Fibroblast of skin of abdomen (primary cell): ENCODE results near the gene PRKN.

Experiments
- DNase-seq: peaks from one replicate; pipeline ENCODE4 v3.0.0-alpha.2; 2013

The PRKN gene

GRCh38 chr6:162273986-162274385, 453.6 kb downstream of the PRKN start:
- no peak for DNase-seq

- DNase-seq, result no peak
These were observed 455.6 kb downstream of the PRKN start for GRCh38 chr6:162271922-162272321.

DNA sequence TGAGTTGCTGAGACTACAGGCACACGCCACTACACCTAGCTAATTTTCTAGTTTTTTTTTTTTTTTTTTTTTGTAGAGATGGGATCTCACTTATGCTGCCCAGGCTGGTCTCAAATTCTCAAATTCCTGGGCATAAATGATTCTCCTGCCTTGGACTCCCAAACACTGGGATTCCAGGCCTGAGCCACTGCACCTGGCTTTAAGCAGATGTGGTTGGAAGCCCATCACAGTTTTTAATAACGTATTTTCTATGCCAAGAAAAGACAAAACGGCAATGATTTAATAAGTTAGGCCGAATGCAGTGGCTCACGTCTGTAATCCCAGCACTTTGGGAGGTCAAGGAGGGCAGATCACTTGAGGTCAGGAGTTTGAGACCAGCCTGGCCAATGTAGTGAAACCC, 456.6 kb downstream of the PRKN start:
- DNase-seq, result no peak

DNA sequence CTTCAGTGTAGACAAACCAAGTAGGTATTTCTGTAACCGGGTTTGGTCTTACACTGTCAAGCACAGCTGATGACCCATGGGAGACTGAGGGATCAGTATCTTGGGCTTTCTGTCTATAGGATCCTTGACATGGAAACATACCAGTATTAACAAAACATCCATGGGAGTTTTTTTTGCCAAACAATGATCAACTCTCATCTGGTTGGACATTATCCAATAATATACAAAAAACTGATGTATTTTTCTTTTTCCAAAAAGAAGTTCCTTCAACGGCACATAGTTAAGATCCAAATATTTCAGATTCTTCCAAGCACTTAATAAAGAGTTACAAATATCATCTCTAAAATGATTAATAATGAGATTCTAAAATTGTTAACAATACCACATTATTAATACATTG, 459.9 kb downstream of the PRKN start:
- DNase-seq, result no peak

GRCh38 chr6:162267126-162267525, 460.4 kb downstream of the PRKN start:
- no peak for DNase-seq

- DNase-seq, result no peak
These were observed 463.0 kb downstream of the PRKN start for GRCh38 chr6:162264581-162264980.

- DNase-seq, result no peak
These were observed 464.9 kb downstream of the PRKN start for GRCh38 chr6:162262466-162263196.

DNA sequence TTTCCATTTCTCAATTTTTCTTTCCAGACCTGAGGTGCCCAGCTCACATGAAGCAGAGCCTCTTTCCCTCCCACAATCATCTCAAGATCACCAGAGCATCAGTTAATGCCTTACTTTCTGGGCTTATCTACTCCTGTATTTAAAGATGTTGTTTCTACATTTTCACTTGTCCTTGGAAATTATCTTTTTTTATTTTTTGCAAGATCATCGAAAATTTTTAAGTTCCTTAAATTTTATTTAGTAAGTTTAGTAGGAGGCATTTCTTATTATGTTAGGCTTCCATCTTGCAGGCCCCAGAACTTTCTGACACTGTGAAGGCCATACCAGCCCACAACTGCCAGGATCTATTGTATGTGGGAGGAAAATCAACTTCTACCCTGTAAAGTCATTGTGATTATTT, 466.0 kb downstream of the PRKN start:
- no peak for DNase-seq

DNA sequence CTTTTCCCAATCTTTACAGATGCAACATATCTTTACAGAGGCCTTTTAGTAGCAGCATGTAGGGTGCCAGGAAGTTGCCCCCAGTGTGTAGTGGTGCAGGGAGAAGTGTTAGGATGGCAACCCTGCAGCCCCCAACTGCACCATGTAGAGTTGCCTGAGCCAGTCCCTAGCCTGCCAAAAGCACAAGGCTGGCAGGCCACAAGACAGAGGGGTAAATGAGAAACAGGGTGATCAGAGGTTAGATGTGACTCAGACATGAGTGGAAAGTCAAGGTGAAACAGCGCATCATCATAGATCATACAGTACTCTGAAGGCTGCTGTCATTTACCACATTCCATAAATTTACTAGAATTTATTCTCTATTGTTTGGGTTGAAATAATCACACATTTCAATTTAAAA, 467.5 kb downstream of the PRKN start:
- no peak for DNase-seq

DNA sequence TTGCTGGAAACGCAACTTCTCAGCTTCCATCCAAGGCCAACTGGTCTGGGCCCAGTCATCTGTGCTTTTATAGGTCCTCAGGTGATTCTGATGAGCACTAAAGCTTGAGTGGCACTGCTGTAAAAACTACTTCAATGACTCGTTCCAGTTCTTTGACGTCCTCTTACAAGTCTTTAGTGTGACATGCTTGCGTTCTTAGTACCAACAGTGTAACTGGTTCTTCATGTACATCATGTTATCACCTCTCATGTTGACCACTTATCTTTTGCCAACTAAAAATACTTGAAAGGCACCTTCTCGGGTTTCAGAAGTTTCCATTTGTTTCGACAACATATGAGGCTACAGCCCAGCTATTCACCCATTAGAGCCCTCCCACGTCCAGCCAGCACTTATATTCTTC, 468.9 kb downstream of the PRKN start:
- DNase-seq, result no peak

GRCh38 chr6:162256361-162256760, 471.2 kb downstream of the PRKN start:
- no peak for DNase-seq

- DNase-seq, result peak; percentile 6
These were observed 476.3 kb downstream of the PRKN start for GRCh38 chr6:162251257-162251656.

DNA sequence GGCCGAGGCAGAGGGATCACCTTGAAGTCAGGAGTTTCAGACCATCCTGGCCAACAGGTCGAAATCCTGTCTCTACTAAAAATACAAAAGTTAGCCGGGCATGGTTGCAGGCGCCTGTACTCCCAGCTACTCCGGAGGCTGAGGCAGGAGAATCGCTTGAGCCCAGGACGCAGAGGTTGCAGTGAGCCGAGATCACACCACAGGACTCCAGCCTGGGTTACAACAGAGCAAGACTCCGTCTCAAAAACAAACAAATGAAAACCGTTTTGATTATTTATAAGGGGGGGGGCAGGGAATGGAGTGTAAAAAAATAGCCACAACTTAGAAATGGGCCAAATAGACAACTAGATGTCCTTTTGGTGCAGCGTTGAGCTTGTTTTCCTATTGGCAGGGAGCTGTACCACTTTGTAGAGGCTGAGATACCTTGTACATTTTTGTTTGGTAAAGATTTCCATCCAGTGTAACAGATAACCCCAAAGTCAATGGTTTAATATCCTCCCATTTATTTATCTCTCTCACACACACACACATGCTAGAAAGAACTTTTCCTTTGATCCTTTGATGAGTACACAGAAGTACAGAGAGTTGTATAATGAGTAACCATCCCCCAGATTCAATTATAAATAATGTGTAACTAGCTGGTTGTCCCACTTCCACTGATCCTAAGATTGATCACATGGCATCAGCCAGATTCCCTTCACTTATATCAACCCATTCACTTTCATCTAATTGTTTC, 477.5 kb downstream of the PRKN start:
- no peak for DNase-seq

DNA sequence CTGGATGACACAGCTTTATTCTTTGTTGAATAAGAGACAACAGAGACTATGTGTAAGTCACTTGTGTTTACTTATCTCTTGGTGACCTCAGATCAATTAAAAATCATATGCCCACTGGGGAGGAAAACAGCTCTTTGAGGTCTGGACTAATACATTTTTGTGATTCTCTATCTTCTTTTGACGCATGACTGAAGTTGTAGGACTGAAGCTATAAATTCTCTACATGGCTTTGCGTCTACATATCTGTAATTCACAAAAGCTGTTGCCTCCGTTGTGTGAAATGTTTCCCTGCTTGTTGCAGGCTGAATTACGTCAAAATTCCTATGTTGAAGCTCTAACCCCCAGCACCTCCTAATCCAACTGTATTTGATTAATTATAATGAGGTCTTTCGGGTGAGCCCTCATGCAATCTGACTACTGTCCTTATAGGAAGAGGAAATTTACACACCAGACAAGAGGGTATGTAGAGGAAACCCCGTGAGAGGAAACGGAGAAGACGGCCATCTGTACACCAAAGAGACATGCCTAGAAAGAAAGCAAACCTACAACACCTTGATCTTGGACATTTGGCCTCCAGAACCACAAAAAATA, 481.6 kb downstream of the PRKN start:
- peak; percentile 54 for DNase-seq

DNA sequence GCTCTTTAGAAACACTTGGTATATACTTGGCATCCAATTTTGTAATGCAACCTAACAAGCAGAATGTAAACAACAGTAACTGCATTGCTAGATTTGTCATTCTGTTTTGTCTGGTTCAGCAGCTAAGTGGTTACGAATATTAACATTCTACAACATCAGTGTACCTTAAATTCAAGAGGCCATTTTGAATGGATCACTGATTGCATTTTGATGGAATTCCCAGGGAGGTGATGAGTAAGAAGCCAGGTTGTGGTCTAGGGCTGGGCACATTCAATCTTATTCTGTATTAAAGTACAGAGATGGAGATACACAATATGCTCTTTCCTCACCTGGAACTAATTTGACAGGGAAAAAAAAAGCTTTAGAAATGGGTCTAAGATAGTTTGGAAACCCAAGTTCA, 483.5 kb downstream of the PRKN start:
- no peak for DNase-seq

- DNase-seq, result no peak
These were observed 484.7 kb downstream of the PRKN start for GRCh38 chr6:162242915-162243314.

DNA sequence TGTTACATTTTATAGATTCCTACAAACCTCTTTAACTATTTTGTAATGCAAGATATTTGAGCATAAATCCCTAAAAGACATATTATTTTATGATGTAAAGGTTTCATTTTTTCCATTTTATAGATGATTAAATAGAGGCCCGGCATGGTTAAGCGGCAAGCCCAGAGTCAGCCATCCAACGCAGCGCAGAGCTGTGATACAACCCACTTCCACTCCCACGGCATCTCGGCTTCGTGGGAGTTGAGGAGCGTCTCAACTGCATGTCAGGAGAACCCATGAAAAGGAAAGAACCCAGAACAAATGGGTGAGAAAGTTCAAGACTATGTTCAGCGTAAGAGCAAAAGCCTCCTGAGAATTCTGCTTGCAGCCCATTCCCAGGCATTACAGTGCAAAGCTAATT, 488.2 kb downstream of the PRKN start:
- no peak for DNase-seq

DNA sequence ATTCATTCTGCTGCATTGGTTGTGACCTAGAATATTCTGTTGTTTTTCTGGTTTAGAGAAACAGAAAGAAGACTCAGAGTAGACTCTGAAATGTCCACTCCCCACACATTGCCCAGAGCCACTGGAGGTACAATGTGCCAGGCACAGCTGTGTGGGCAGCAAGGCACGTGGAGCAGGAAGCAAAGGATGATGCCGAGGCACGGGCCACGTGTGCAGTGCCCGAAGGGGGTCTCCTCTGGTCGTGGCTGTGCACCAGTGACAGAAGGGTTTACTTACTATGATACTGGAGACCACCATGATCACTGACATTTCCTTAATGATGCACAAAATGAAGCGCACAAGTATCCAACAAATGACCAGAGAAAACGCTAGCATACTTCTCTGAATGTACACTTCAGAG, 488.9 kb downstream of the PRKN start:
- no peak for DNase-seq

DNA sequence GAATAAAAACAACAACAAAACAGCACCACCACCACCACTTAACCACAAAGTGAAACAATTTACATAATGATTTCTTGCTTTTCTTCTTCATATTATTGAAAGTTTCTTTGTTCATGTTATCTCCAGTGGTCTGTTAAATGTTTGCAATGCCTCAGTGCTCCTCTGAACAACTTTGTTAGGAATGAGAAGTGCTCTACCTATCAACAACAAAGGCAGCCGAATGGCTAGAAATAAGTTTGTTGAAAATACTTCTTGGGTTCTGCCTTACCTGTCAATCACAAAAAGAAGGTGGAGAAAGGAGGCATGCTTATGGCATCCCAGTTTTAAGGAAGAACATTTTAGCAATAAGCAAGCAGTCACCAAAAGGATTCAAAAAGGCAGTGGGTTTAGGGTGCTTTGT, 490.2 kb downstream of the PRKN start:
- DNase-seq, result no peak

DNA sequence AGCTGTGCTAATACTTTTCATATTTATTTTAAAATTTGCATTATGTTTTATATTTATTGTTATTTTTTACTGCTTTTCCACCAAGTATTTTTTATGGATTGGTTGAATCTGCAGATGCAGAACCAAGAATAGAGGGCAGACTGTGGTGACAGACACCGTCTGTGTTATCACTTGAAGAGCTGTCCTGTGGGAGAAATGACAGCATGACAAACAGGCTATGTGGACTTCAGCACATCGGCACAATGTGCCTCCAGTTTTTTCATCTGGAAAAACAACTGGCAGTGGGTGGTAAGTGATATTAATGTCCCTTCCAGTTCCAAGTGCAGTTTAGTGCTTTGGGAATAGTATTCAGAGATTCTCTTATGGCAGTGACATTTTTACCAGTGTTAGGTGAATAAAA, 492.9 kb downstream of the PRKN start:
- DNase-seq, result no peak

GRCh38 chr6:162230147-162230752, 497.3 kb downstream of the PRKN start:
- no peak for DNase-seq

GRCh38 chr6:162229093-162229492, 498.5 kb downstream of the PRKN start:
- no peak for DNase-seq

DNA sequence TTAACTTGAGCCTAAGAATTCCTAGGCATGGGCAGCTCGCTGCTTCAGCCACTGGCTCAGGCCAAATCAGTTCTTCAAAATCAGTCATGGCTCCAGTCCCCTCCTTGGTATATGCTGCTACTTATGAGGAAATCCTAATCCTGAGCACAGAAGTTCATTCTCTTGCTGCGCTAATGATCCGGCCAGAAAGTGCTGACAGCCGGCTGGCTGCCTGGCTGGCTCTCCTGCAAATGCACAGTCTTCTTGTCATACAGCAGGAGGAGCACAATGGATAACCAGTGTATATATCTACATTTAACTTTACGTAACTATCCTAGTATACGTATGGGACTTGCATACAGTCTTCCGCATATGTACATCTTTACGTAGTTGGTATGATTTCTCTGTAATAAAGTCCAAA, 500.8 kb downstream of the PRKN start:
- DNase-seq, result no peak

GRCh38 chr6:162222521-162222920, 505.0 kb downstream of the PRKN start:
- peak; percentile 6 for DNase-seq
